H1 (cell line): ENCODE data around the gene TBC1D2B. TPM values are rescaled to one million over a fixed set of nuclear protein-coding genes. Genes with fewer than 3 reads are reported as not detected.

ENCODE experiments used
- CTCF ChIA-PET: fragments of 300-600 bp; sonication (Branson Sonifier 250); formaldehyde crosslinking; loops from one replicate; lab custom pipeline; 2021; ENCODE audit not compliant: partially characterized antibody; lab: Charles Lee
- POLR2A ChIA-PET: fragments of 300-600 bp; sonication (Branson Sonifier 250); formaldehyde crosslinking; loops from one replicate; lab custom pipeline; 2021; ENCODE audit warnings: inconsistent platforms; ENCODE audit not compliant: partially characterized antibody; lab: Charles Lee
- DNase-seq, 2 experiments: peaks; one replicate each; pipeline versions ENCODE4 v3.0.0 to v3.0.0-alpha.2; 2010 to 2022; ENCODE audit warnings: low spot score in 2 of 2, low read depth in 1 of 2, mixed read lengths in 1 of 2
- FAIRE-seq: peaks from 2 replicates; lab custom pipeline; 2011; peaks lifted over from hg19 to GRCh38; lab: Jason Lieb, UNC
- H2AFZ ChIP-seq: 2 replicates; pipeline ENCODE4 v1.8.1; 2012; ENCODE audit warnings: low read length, inconsistent platforms
- H2AK5ac ChIP-seq: 2 replicates; pipeline ENCODE4 v1.6.1; 2013; ENCODE audit warnings: low read depth, low read length
- H2BK120ac ChIP-seq: replicated peaks from 2 replicates; pipeline ENCODE3; 2013; ENCODE audit warnings: low read depth, low read length, inconsistent platforms
- H2BK12ac ChIP-seq: 2 replicates; pipeline ENCODE4 v1.6.1; 2013; ENCODE audit warnings: low read depth, low read length
- H2BK15ac ChIP-seq: 2 replicates; pipeline ENCODE4 v1.6.1; 2013; ENCODE audit warnings: low read length
- H2BK20ac ChIP-seq: 2 replicates; pipeline ENCODE4 v1.6.1; 2013; ENCODE audit warnings: low read length
- H2BK5ac ChIP-seq: 2 replicates; pipeline ENCODE4 v1.6.1; 2013; ENCODE audit warnings: low read depth, low read length
- H3K14ac ChIP-seq: 2 replicates; pipeline ENCODE4 v1.6.1; 2013; ENCODE audit warnings: inconsistent platforms; ENCODE audit not compliant: insufficient read length
- H3K18ac ChIP-seq: 2 replicates; pipeline ENCODE4 v1.6.1; 2013; ENCODE audit warnings: low read length; ENCODE audit errors: extremely low read depth
- H3K23ac ChIP-seq: 2 replicates; pipeline ENCODE4 v1.6.1; 2013; ENCODE audit warnings: inconsistent platforms; ENCODE audit not compliant: insufficient read length
- H3K23me2 ChIP-seq: 2 replicates; pipeline ENCODE4 v1.6.1; 2013; ENCODE audit warnings: low read depth, low read length
- H3K27ac ChIP-seq: 2 replicates; pipeline ENCODE4 v1.6.1; 2011; ENCODE audit warnings: low read depth, low read length, inconsistent platforms
- H3K27me3 ChIP-seq, 4 experiments: replicated peaks in 1 of 4; 1 replicate in 1 of 4; 2 replicates in 3 of 4; pipeline versions ENCODE4 v1.6.1 to v1.8.1; 2011 to 2013; ENCODE audit warnings: low read length in 3 of 4, mild to moderate bottlenecking in 3 of 4, inconsistent platforms in 2 of 4, mixed read lengths in 2 of 4, moderate library complexity in 1 of 4; ENCODE audit not compliant: control insufficient read depth in 3 of 4, insufficient read depth in 3 of 4; ENCODE audit errors: extremely low read depth in 1 of 4
- H3K36me3 ChIP-seq, 4 experiments: 2 replicates each; pipeline versions ENCODE4 v1.6.1 to v1.8.1; 2011 to 2013; ENCODE audit warnings: mild to moderate bottlenecking in 4 of 4, low read length in 3 of 4, moderate library complexity in 2 of 4, control low read depth in 1 of 4, inconsistent platforms in 1 of 4; ENCODE audit not compliant: insufficient read depth in 4 of 4, control insufficient read depth in 2 of 4
- H3K4ac ChIP-seq: replicated peaks from 2 replicates; pipeline ENCODE3; 2013; ENCODE audit warnings: low read length, low read depth, mixed read lengths, inconsistent platforms; ENCODE audit not compliant: insufficient read length
- H3K4me1 ChIP-seq, 4 experiments: replicated peaks in 1 of 4; 1 replicate in 1 of 4; 2 replicates in 3 of 4; pipeline versions ENCODE4 v1.6.1 to v1.8.1; 2011 to 2013; ENCODE audit warnings: low read length in 3 of 4, inconsistent platforms in 2 of 4, mixed read lengths in 1 of 4; ENCODE audit not compliant: insufficient read depth in 4 of 4, control insufficient read depth in 3 of 4
- H3K4me2 ChIP-seq, 2 experiments: 2 replicates each; pipeline versions ENCODE4 v1.6.1 to v1.8.1; 2011 to 2013; ENCODE audit warnings: low read depth in 2 of 2, low read length in 2 of 2, control low read depth in 1 of 2, inconsistent platforms in 1 of 2, mild to moderate bottlenecking in 1 of 2; ENCODE audit not compliant: insufficient read depth in 1 of 2
- H3K4me3 ChIP-seq, 4 experiments: fragments of 200-600, 300-600 bp in 1 of 4; sonication (generic), shearing (Covaris generic), sonication (Bioruptor Twin) in 1 of 4; 2 replicates each; pipeline versions ENCODE4 v1.5.1 to v1.8.1; 2011 to 2016; ENCODE audit warnings: low read length in 4 of 4, low read depth in 3 of 4, control low read depth in 2 of 4, inconsistent platforms in 2 of 4, mild to moderate bottlenecking in 2 of 4, mixed read lengths in 1 of 4, moderate library complexity in 1 of 4; ENCODE audit not compliant: insufficient read depth in 2 of 4; ENCODE audit errors: extremely low read depth in 1 of 4
- H3K56ac ChIP-seq: replicated peaks from 2 replicates; pipeline ENCODE3; 2013; ENCODE audit warnings: low read depth, mild to moderate bottlenecking, mixed read lengths, low read length, inconsistent platforms; ENCODE audit not compliant: insufficient read length
- H3K79me1 ChIP-seq: 2 replicates; pipeline ENCODE4 v1.6.1; 2013; ENCODE audit warnings: low read depth, low read length, control low read depth
- H3K79me2 ChIP-seq, 2 experiments: 2 replicates each; pipeline versions ENCODE4 v1.6.1 to v1.8.1; 2012 to 2013; ENCODE audit warnings: low read length in 2 of 2, mild to moderate bottlenecking in 2 of 2, inconsistent platforms in 1 of 2; ENCODE audit not compliant: insufficient read depth in 2 of 2, control insufficient read depth in 1 of 2
- H3K9ac ChIP-seq, 4 experiments: replicated peaks in 1 of 4; 1 replicate in 1 of 4; 2 replicates in 3 of 4; pipeline versions ENCODE4 v1.6.1 to v1.8.1; 2011 to 2013; ENCODE audit warnings: low read depth in 3 of 4, low read length in 3 of 4, control low read depth in 2 of 4, mild to moderate bottlenecking in 2 of 4, moderate library complexity in 2 of 4, inconsistent platforms in 1 of 4; ENCODE audit errors: extremely low read depth in 1 of 4
- H3K9me3 ChIP-seq, 2 experiments: 2 replicates each; pipeline versions ENCODE4 v1.6.1 to v1.8.1; 2012 to 2013; ENCODE audit warnings: mild to moderate bottlenecking in 2 of 2, moderate library complexity in 2 of 2, control low read depth in 1 of 2, inconsistent platforms in 1 of 2, low read depth in 1 of 2, low read length in 1 of 2, mixed read lengths in 1 of 2; ENCODE audit not compliant: insufficient read depth in 2 of 2
- H4K20me1 ChIP-seq, 2 experiments: replicated peaks in 1 of 2; 2 replicates each; pipeline versions ENCODE3 to v1.8.1; 2011 to 2013; ENCODE audit warnings: inconsistent platforms in 2 of 2, low read length in 2 of 2, mild to moderate bottlenecking in 1 of 2; ENCODE audit not compliant: insufficient read depth in 2 of 2, control insufficient read depth in 1 of 2
- H4K5ac ChIP-seq: 2 replicates; pipeline ENCODE4 v1.6.1; 2013; ENCODE audit warnings: low read length, low read depth, mixed read lengths, inconsistent platforms; ENCODE audit not compliant: insufficient read length
- H4K8ac ChIP-seq: 2 replicates; pipeline ENCODE4 v1.8.0; 2013; ENCODE audit warnings: mild to moderate bottlenecking, moderate library complexity, low read length, inconsistent platforms; ENCODE audit not compliant: insufficient read depth; ENCODE audit errors: extremely low read depth
- H4K91ac ChIP-seq: replicated peaks from 2 replicates; pipeline ENCODE3; 2013; ENCODE audit warnings: low read length, mixed read lengths, inconsistent platforms; ENCODE audit not compliant: insufficient read length
- ATF3 ChIP-seq: IDR thresholded peaks from 2 replicates; pipeline ENCODE4 v1.6.1; 2011; ENCODE audit warnings: low read depth, mild to moderate bottlenecking, low read length; ENCODE audit not compliant: insufficient read depth
- CEBPB ChIP-seq: IDR thresholded peaks from 2 replicates; pipeline ENCODE4 v1.6.1; 2012; ENCODE audit warnings: low read depth, low read length
- CREB1 ChIP-seq: IDR thresholded peaks from 2 replicates; pipeline ENCODE4 v1.6.1; 2012; ENCODE audit warnings: inconsistent platforms
- EP300 ChIP-seq, 2 experiments: IDR thresholded peaks; 1 replicate in 1 of 2; 2 replicates in 1 of 2; pipeline ENCODE4 v1.6.1; 2011 to 2012; ENCODE audit warnings: low read depth in 2 of 2, low read length in 2 of 2, mild to moderate bottlenecking in 2 of 2, borderline replicate concordance in 1 of 2, inconsistent platforms in 1 of 2, moderate library complexity in 1 of 2
- EZH2 ChIP-seq: fragments of 200-600 bp; sonication (generic); IDR thresholded peaks from 2 replicates; pipeline ENCODE4 v1.7.1; 2012; ENCODE audit warnings: low read depth, mild to moderate bottlenecking, moderate library complexity, low read length, inconsistent platforms; ENCODE audit not compliant: severe bottlenecking
- HDAC6 ChIP-seq: IDR thresholded peaks from one replicate; pipeline ENCODE4 v1.7.1; 2012; ENCODE audit warnings: low read depth, mild to moderate bottlenecking, inconsistent platforms, low read length, moderate library complexity
- MAFK ChIP-seq: IDR thresholded peaks from 2 replicates; pipeline ENCODE4 v1.6.1; 2012; ENCODE audit warnings: low read depth, mild to moderate bottlenecking, improper control_type of control experiment, low read length
- PHF8 ChIP-seq: fragments of 200-600 bp; sonication (generic); conservative IDR thresholded peaks from 2 replicates; pipeline ENCODE4 v1.7.1; 2012; ENCODE audit warnings: low read depth, mild to moderate bottlenecking, inconsistent platforms, low read length, moderate library complexity
- RAD21 ChIP-seq, 2 experiments: IDR thresholded peaks in 1 of 2; conservative IDR thresholded peaks in 1 of 2; 2 replicates each; pipeline ENCODE4 v1.6.1; 2011; ENCODE audit warnings: low read depth in 2 of 2, low read length in 2 of 2, improper control_type of control experiment in 1 of 2, inconsistent platforms in 1 of 2, mild to moderate bottlenecking in 1 of 2, moderate library complexity in 1 of 2
- SP1 ChIP-seq: IDR thresholded peaks from 2 replicates; pipeline ENCODE4 v1.6.1; 2011; ENCODE audit warnings: low read depth, low read length
- SP2 ChIP-seq: IDR thresholded peaks from 2 replicates; pipeline ENCODE4 v1.6.1; 2012; ENCODE audit warnings: mild to moderate bottlenecking, low read length, inconsistent platforms
- SUZ12 ChIP-seq: fragments of 200-600 bp; sonication (generic); IDR thresholded peaks from 2 replicates; pipeline ENCODE4 v1.6.1; 2012; ENCODE audit warnings: mild to moderate bottlenecking, inconsistent platforms, low read length, moderate library complexity, mixed read lengths
- TBP ChIP-seq: IDR thresholded peaks from 2 replicates; pipeline ENCODE4 v1.6.1; 2011; ENCODE audit warnings: low read depth, low read length, improper control_type of control experiment
- TCF12 ChIP-seq: IDR thresholded peaks from 2 replicates; pipeline ENCODE4 v1.6.1; 2011; ENCODE audit warnings: low read depth, mild to moderate bottlenecking, low read length
- WGBS, 2 experiments: shearing (Covaris generic) in 1 of 2; methylation state at CpG; one replicate each; pipeline versions ENCODE4 v1.1.6 to v1.1.7; 2013 to 2015; ENCODE audit warnings: low lambda C conversion rate in 2 of 2, mixed read lengths in 2 of 2, inconsistent platforms in 1 of 2, low coverage in 1 of 2, missing lambda C conversion rate in 1 of 2; ENCODE audit not compliant: insufficient replicate concordance in 2 of 2, insufficient coverage in 1 of 2, insufficient read length in 1 of 2; ENCODE audit errors: extremely low coverage in 1 of 2, missing lambda C conversion rate in 1 of 2; 5-methylcytosine and 5-hydroxymethylcytosine counted together
- polyA plus RNA-seq, 7 experiments: library from polyadenylated mRNA; depleted of rRNA in 3 of 7; stranded (reverse) in 5 of 7; unstranded in 2 of 7; fragments of >200 nt in 5 of 7; fragments of 200-250 nt in 2 of 7; gene quantifications; 1 replicate in 5 of 7; 2 replicates in 1 of 7; 4 replicates in 1 of 7; pipeline versions ENCODE4 v1.2.1 to v1.2.3, GENCODE V29; 2011 to 2013; ENCODE audit warnings: missing spikeins in 2 of 7, mixed read lengths in 2 of 7
- total RNA-seq: library from RNA; stranded (reverse); fragmentation: NEBNext Ultra II Directional; extraction: Animal tissue kit (Norgen Biotek cat#: 25700); gene quantifications from 2 replicates; pipeline ENCODE4 v1.2.1, GENCODE V29; 2021

Gene TBC1D2B
- total and polyA plus RNA-seq, 2 of the 8 experiments (the other 6 are each of a cell fraction or from before 2014, with no cell fraction given): 11.9 to 19.5 TPM

GRCh38 chr15:78071383-78071782, 6.1 kb downstream of the TBC1D2B start:
- Histone ChIP-seq H3K79me1 (peaks cover 8% of the 10 kb centered on the region), H2AFZ (no peak overlapping the region), H3K9ac (no peak overlapping the region; a peak in 2 of 7 replicates), H3K14ac (no peak overlapping the region), H3K79me2 (peaks cover 3 to 37% of the 10 kb centered on the region in 2 experiments; a peak in 3 of 4 replicates), H2BK20ac (no peak overlapping the region), H4K5ac (no peak overlapping the region), H2BK5ac (no peak overlapping the region), H2BK15ac (no peak overlapping the region), H3K4me1 (peaks cover 10 to 28% (median 20%) of the 10 kb centered on the region in 4 experiments), H2AK5ac (no peak overlapping the region), H3K9me3 (no peaks in the 10 kb centered on the region), H2BK12ac (no peak overlapping the region), H4K91ac (no peak overlapping the region), H3K27me3 (no peaks in the 10 kb centered on the region), H3K4me2 (no peak overlapping the region), H3K23me2 (no peaks in the 10 kb centered on the region; the same call in 1 of the 2 replicates), H3K23ac (no peak overlapping the region), H3K4ac (no peak overlapping the region), H3K36me3 (no peaks in the 10 kb centered on the region), H3K56ac (no peak overlapping the region), H4K20me1 (peaks cover 0 to 7% of the 10 kb centered on the region in 2 experiments), H4K8ac (no peak overlapping the region), H3K4me3 (no peak overlapping the region), H3K27ac (no peak overlapping the region), H2BK120ac (no peak overlapping the region), H3K18ac (no peak overlapping the region)
- FAIRE-seq (no peak), DNase-seq (no peak)
- CTCF ChIA-PET: interaction anchor here (0.6 to 3.5 kb wide), 9 partner anchors 12 to 822 kb away, joined by 3 to 16 read pairs (median 4); no protein-coding TSS in a partner anchor
- POLR2A ChIA-PET: interaction anchor here (0.9 to 1.0 kb wide), 2 partner anchors 12 to 15 kb away, joined by 3 read pairs; no protein-coding TSS in a partner anchor
- WGBS, 2 experiments: 50% methylated on average over 2 of the region's 2 CpGs; no CpG with 5 or more reads in 1 of the 2 experiments
- TF ChIP-seq TBP (no peak), RAD21 (IDR thresholded peaks at IDR 0.05 in 1 of 2, conservative IDR thresholded peaks at IDR 0.05 in 1 of 2; ENCODE audit: low read depth in 2 of 2, low read length in 2 of 2) (no peak), EZH2 (no peak), SUZ12 (no peak), SP2 (no peak), TCF12 (no peak), MAFK (no peak), SP1 (no peak), CREB1 (no peak), CEBPB (no peak), ATF3 (no peak), PHF8 (no peak), EP300 (IDR thresholded peaks at IDR 0.05; ENCODE audit: borderline replicate concordance in 1 of 2, low read depth in 2 of 2, low read length in 2 of 2) (no peak), HDAC6 (no peak)
